ENCODE results near the gene IFT88.

Gene IFT88

DNA sequence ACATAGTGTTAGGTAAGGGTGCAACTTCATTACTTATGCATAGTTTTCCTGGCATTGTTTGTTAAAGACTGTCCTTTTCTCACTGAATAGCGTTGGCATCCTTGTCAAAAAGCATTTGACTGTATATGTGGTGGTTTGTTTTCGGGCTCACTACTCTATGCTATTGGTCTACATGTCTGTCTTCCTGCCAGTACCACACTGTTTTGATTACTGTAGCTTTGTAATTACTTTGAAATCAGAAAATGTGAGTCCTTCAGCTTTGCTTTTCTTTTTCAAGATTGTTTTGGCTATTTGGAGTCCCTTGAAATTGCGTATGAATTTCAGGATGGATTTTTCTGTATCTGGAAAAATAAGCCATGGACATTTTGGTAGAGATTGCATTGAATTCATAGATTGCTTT, 56.0 kb downstream of the IFT88 start:
- DNase-seq (ENCODE audit: low read depth, low spot score): no peak
- Histone ChIP-seq H3K9ac (ENCODE audit: insufficient read length, low read depth) (no peak overlapping the region), H3K27me3 (ENCODE audit: insufficient read depth, insufficient read length) (no peaks in the 10 kb centered on the region), H3K9me3 (ENCODE audit: insufficient read depth, low read length) (peaks cover 5% of the 10 kb centered on the region; the same call in 1 of the 2 replicates), H3K4me3 (ENCODE audit: insufficient read length, low read depth) (no peak overlapping the region), H3K36me3 (ENCODE audit: insufficient read depth, insufficient read length, low read length) (no peaks in the 10 kb centered on the region), H3K4me1 (ENCODE audit: insufficient read depth, insufficient read length) (no peaks in the 10 kb centered on the region)
- TF ChIP-seq SUZ12 (IDR thresholded peaks at IDR 0.05; ENCODE audit: extremely low read depth, insufficient read depth, insufficient read length) (no peak), ZNF274 (IDR thresholded peaks at IDR 0.05; ENCODE audit: low read depth, low read length) (no peak), YY1 (IDR thresholded peaks at IDR 0.05; ENCODE audit: insufficient read depth, insufficient read length) (no peak)

DNA sequence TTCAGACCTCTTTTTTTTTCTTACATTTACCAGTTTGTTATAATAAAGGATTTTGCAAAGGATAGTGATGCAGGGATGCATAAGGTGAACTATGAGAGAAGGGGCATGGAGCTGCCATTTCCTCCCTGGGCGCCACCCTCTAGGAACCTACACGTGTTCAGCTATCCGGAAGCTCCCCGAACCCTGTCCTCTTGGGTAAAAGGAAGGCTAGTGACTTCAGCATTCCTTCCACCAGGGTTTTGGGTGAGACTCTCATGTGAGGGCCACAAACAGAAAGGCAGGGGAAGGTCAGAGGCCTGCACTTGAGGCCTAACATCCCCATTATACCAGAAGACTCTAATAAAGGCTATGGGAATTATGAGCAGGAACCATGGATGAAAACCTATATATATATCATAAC, 57.3 kb downstream of the IFT88 start:
- no peak overlapping the region for H3K4me3 ChIP-seq (ENCODE audit: insufficient read length, low read depth)
- H3K27me3 ChIP-seq (ENCODE audit: insufficient read depth, insufficient read length): no peaks in the 10 kb centered on the region
- no peak overlapping the region for H3K9ac ChIP-seq (ENCODE audit: insufficient read length, low read depth)
- H3K36me3 ChIP-seq (ENCODE audit: insufficient read depth, insufficient read length, low read length): no peaks in the 10 kb centered on the region
- no peak for DNase-seq (ENCODE audit: low read depth, low spot score)
- peaks cover 5% of the 10 kb centered on the region; the same call in 1 of the 2 replicates for H3K9me3 ChIP-seq (ENCODE audit: insufficient read depth, low read length)
- no peaks in the 10 kb centered on the region for H3K4me1 ChIP-seq (ENCODE audit: insufficient read depth, insufficient read length)
- TF ChIP-seq YY1 (IDR thresholded peaks at IDR 0.05; ENCODE audit: insufficient read depth, insufficient read length): no peak
- no peak for TF ChIP-seq ZNF274 (IDR thresholded peaks at IDR 0.05; ENCODE audit: low read depth, low read length)
- TF ChIP-seq SUZ12 (IDR thresholded peaks at IDR 0.05; ENCODE audit: extremely low read depth, insufficient read depth, insufficient read length): no peak

GRCh38 chr13:20633802-20634201, 66.8 kb downstream of the IFT88 start:
- Histone ChIP-seq H3K9me3 (ENCODE audit: insufficient read depth, low read length) (no peaks in the 10 kb centered on the region), H3K36me3 (ENCODE audit: insufficient read depth, insufficient read length, low read length) (peaks cover 2% of the 10 kb centered on the region), H3K4me1 (ENCODE audit: insufficient read depth, insufficient read length) (no peaks in the 10 kb centered on the region), H3K27me3 (ENCODE audit: insufficient read depth, insufficient read length) (no peaks in the 10 kb centered on the region), H3K4me3 (ENCODE audit: insufficient read length, low read depth) (no peak overlapping the region), H3K9ac (ENCODE audit: insufficient read length, low read depth) (no peak overlapping the region)
- no peak for TF ChIP-seq YY1 (IDR thresholded peaks at IDR 0.05; ENCODE audit: insufficient read depth, insufficient read length)
- no peak for TF ChIP-seq ZNF274 (IDR thresholded peaks at IDR 0.05; ENCODE audit: low read depth, low read length)
- no peak for TF ChIP-seq SUZ12 (IDR thresholded peaks at IDR 0.05; ENCODE audit: extremely low read depth, insufficient read depth, insufficient read length)
- DNase-seq (ENCODE audit: low read depth, low spot score): no peak

GRCh38 chr13:20636079-20636478, 69.1 kb downstream of the IFT88 start:
- no peaks in the 10 kb centered on the region for H3K4me1 ChIP-seq (ENCODE audit: insufficient read depth, insufficient read length)
- H3K27me3 ChIP-seq (ENCODE audit: insufficient read depth, insufficient read length): no peaks in the 10 kb centered on the region
- TF ChIP-seq ZNF274 (IDR thresholded peaks at IDR 0.05; ENCODE audit: low read depth, low read length): no peak
- no peak for TF ChIP-seq SUZ12 (IDR thresholded peaks at IDR 0.05; ENCODE audit: extremely low read depth, insufficient read depth, insufficient read length)
- no peak for TF ChIP-seq YY1 (IDR thresholded peaks at IDR 0.05; ENCODE audit: insufficient read depth, insufficient read length)
- H3K36me3 ChIP-seq (ENCODE audit: insufficient read depth, insufficient read length, low read length): peaks cover 2% of the 10 kb centered on the region
- no peak for DNase-seq (ENCODE audit: low read depth, low spot score)
- no peaks in the 10 kb centered on the region for H3K9me3 ChIP-seq (ENCODE audit: insufficient read depth, low read length)
- no peak overlapping the region for H3K9ac ChIP-seq (ENCODE audit: insufficient read length, low read depth)
- no peak overlapping the region for H3K4me3 ChIP-seq (ENCODE audit: insufficient read length, low read depth)

DNA sequence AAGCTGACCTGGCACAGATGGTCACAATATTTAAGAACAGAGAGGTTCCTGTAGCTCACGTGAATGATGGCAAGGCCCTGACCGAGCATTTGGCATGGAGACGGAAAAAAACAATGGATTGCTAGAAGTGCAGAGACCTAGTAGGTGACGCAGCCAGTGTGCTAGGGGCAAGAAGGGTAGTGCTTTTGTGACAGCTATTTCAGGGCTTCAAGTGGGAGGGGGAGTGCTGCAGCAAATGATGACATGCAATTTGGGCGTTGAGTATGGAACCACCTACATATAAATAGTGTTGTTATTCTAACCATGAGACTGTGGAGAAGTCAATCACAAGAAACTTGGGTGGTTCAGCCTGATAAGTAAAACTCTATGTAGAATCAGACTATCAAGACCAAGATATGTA, 70.9 kb downstream of the IFT88 start:
- Histone ChIP-seq H3K4me1 (ENCODE audit: insufficient read depth, insufficient read length) (no peaks in the 10 kb centered on the region), H3K9me3 (ENCODE audit: insufficient read depth, low read length) (no peaks in the 10 kb centered on the region), H3K36me3 (ENCODE audit: insufficient read depth, insufficient read length, low read length) (no peaks in the 10 kb centered on the region), H3K27me3 (ENCODE audit: insufficient read depth, insufficient read length) (no peaks in the 10 kb centered on the region), H3K4me3 (ENCODE audit: insufficient read length, low read depth) (no peak overlapping the region), H3K9ac (ENCODE audit: insufficient read length, low read depth) (no peak overlapping the region)
- DNase-seq (ENCODE audit: low read depth, low spot score): no peak
- no peak for TF ChIP-seq SUZ12 (IDR thresholded peaks at IDR 0.05; ENCODE audit: extremely low read depth, insufficient read depth, insufficient read length)
- TF ChIP-seq YY1 (IDR thresholded peaks at IDR 0.05; ENCODE audit: insufficient read depth, insufficient read length): no peak
- TF ChIP-seq ZNF274 (IDR thresholded peaks at IDR 0.05; ENCODE audit: low read depth, low read length): no peak

DNA sequence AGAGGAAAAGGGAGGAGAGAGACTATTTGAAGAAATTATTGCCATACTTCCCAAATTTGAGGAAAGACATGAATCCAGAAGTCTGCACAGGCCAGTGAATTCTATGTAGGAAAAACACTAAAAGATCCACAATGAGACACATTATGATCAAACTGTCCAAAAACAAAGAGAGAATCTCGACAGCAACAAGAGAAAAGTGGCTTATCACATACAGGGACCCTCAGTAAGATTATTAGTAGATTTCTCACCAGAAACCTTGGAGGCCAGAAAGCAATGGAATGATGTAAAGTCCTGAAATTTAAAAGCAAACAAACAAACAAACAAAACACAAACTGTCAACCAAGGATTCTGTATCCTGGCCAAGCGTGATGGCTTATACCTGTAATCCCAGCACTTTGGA, 80.8 kb downstream of the IFT88 start:
- Histone ChIP-seq H3K9me3 (ENCODE audit: insufficient read depth, low read length) (no peaks in the 10 kb centered on the region), H3K9ac (ENCODE audit: insufficient read length, low read depth) (no peak overlapping the region), H3K36me3 (ENCODE audit: insufficient read depth, insufficient read length, low read length) (no peaks in the 10 kb centered on the region), H3K27me3 (ENCODE audit: insufficient read depth, insufficient read length) (no peaks in the 10 kb centered on the region), H3K4me1 (ENCODE audit: insufficient read depth, insufficient read length) (no peaks in the 10 kb centered on the region), H3K4me3 (ENCODE audit: insufficient read length, low read depth) (no peak overlapping the region)
- no peak for TF ChIP-seq ZNF274 (IDR thresholded peaks at IDR 0.05; ENCODE audit: low read depth, low read length)
- no peak for TF ChIP-seq YY1 (IDR thresholded peaks at IDR 0.05; ENCODE audit: insufficient read depth, insufficient read length)
- TF ChIP-seq SUZ12 (IDR thresholded peaks at IDR 0.05; ENCODE audit: extremely low read depth, insufficient read depth, insufficient read length): no peak
- no peak for DNase-seq (ENCODE audit: low read depth, low spot score)

DNA sequence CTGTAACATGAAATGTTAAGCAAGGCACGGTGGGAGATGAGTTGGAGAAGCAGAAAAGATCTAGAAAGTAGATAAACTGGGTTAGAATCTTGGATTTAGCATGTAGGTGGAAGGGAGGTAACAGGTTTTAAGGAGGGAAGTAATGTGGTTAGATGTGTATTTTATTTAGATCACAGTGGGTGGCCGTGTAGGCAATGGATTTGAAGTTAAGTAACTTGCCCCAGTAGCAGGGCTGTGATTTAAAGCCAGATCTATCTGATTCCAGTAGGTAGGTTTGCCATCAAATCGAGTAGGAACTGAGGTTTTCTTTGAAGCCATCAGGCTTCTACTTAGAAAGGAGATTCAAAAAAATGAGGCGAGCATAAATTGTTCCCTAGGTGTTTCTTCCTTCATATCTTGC, 86.0 kb downstream of the IFT88 start:
- no peak overlapping the region for H3K4me3 ChIP-seq (ENCODE audit: insufficient read length, low read depth)
- TF ChIP-seq YY1 (IDR thresholded peaks at IDR 0.05; ENCODE audit: insufficient read depth, insufficient read length): no peak
- TF ChIP-seq SUZ12 (IDR thresholded peaks at IDR 0.05; ENCODE audit: extremely low read depth, insufficient read depth, insufficient read length): no peak
- TF ChIP-seq ZNF274 (IDR thresholded peaks at IDR 0.05; ENCODE audit: low read depth, low read length): no peak
- H3K36me3 ChIP-seq (ENCODE audit: insufficient read depth, insufficient read length, low read length): no peaks in the 10 kb centered on the region
- no peaks in the 10 kb centered on the region for H3K9me3 ChIP-seq (ENCODE audit: insufficient read depth, low read length)
- H3K4me1 ChIP-seq (ENCODE audit: insufficient read depth, insufficient read length): no peaks in the 10 kb centered on the region
- no peak overlapping the region for H3K9ac ChIP-seq (ENCODE audit: insufficient read length, low read depth)
- no peaks in the 10 kb centered on the region for H3K27me3 ChIP-seq (ENCODE audit: insufficient read depth, insufficient read length)
- no peak for DNase-seq (ENCODE audit: low read depth, low spot score)
